Mucosa of descending colon (tissue), 3 donors: Measurements from ENCODE around the gene ZNF429. TPM values are rescaled to one million over a fixed set of nuclear protein-coding genes. Genes with fewer than 3 reads are reported as not detected.
"Not testable (repeated sequence)": the region's sequence is repeated elsewhere in the genome, so short reads cannot be mapped to it uniquely, and the experiment has no call there.

Experiments
- ATAC-seq: fragments of 200-7000 bp; cut with Tn5 transposase; one replicate; pipeline ENCODE4 v1.9.1; 2020; ENCODE audit warnings: mild to moderate bottlenecking, moderate library complexity
- DNase-seq, 3 donors: peaks; one replicate each; pipeline ENCODE4 v3.0.0-alpha.2; 2020
- H3K36me3 ChIP-seq: fragments of 200-600 bp; one replicate; pipeline ENCODE4 v1.8.0; 2021; ENCODE audit warnings: low read depth, mild to moderate bottlenecking
- H3K4me1 ChIP-seq: fragments of 200-600 bp; one replicate; pipeline ENCODE4 v1.8.0; 2021; ENCODE audit warnings: low read depth, mild to moderate bottlenecking
- H3K4me3 ChIP-seq: fragments of 200-600 bp; one replicate; pipeline ENCODE4 v1.8.0; 2021; ENCODE audit warnings: mild to moderate bottlenecking
- H3K9me3 ChIP-seq: fragments of 200-600 bp; one replicate; pipeline ENCODE4 v1.8.0; 2021; ENCODE audit warnings: mild to moderate bottlenecking
- CTCF ChIP-seq: fragments of 200-600 bp; IDR thresholded peaks from one replicate; pipeline ENCODE4 v1.8.0; 2022; ENCODE audit warnings: antibody characterized with exemption, mild to moderate bottlenecking
- intact Hi-C, 2 donors: fragments of 100-400 bp; cut with DNase I in 1 of 2; cut with micrococcal nuclease in 1 of 2; formaldehyde crosslinking; loops; one replicate each; pipeline versions ENCODE4 v1.11.0 to v1.11.1; 2022; cut with DNase I, micrococcal nuclease
- total RNA-seq, 3 donors: library from RNA; stranded (reverse); fragmentation: NEBNext Ultra II Directional in 2 of 3; extraction: Animal tissue kit (Norgen Biotek cat#: 25700) in 2 of 3; gene quantifications; one replicate each; pipeline versions ENCODE4 v1.2.1 to v1.2.4, GENCODE V29; 2021 to 2023
- donor health status: DM: no; HTN: no; CAD: no; lungs with moderate emphysema.
- donor health status: DM: no; HTN: no; CAD: no.
- donor health status: DM: no; HTN: yes; CAD: no.

Gene ZNF429
- total RNA-seq, 3 donors from 2014 or later: 16.5 to 18.7 (median 16.6) TPM

- intact Hi-C loops: no loop called here
These were observed 27.5 kb downstream of the ZNF429 start for GRCh38 chr19:21532904-21533303.

GRCh38 chr19:21536741-21537290 is 31.4 kb downstream of the ZNF429 start:
- H3K4me3 ChIP-seq, ATAC-seq, DNase-seq, intact Hi-C loops, H3K4me1 ChIP-seq: not testable (repeated sequence)
- peaks cover 89% of the 10 kb centered on the region for H3K9me3 ChIP-seq
- H3K36me3 ChIP-seq: peaks cover 13% of the 10 kb centered on the region

More at GRCh38 chr19:21532904-21533303, 27.5 kb downstream of the ZNF429 start:
- H3K4me1 ChIP-seq: peaks cover 2% of the 10 kb centered on the region
- ATAC-seq (no peak), DNase-seq (no peak)
- H3K4me3 ChIP-seq: no peak overlapping the region
- no peak for TF ChIP-seq CTCF
- H3K36me3 ChIP-seq: peaks cover 13% of the 10 kb centered on the region
- peaks cover 65% of the 10 kb centered on the region for H3K9me3 ChIP-seq

DNA sequence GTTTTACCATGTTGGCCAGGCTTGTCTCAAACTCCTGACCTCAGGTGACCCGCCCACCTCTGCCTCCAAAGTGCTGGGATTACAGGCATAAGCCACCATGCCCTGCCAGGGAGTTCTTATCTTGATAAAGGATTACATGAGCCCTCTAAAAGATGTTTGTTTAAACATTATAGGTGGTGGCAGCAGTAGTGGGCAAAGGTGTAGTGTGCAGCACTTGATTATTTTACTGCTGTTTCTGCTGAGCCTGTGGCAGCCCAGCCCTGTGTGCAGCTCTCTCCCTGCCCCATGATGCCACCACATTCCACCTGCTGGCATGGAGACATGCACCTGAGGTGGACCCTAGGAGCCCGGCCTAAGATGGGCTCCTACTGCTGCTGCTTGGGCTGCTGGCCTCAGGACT is 54.0 kb downstream of the ZNF429 start:
- no peak overlapping the region for H3K4me3 ChIP-seq
- no peaks in the 10 kb centered on the region for H3K4me1 ChIP-seq
- intact Hi-C loops: no loop called here
- peak in 2 of 3 donors; percentile 25 to 45 for DNase-seq
- ATAC-seq: peak; percentile 92
- H3K9me3 ChIP-seq: peaks cover 69% of the 10 kb centered on the region
- no peak for TF ChIP-seq CTCF
- no peaks in the 10 kb centered on the region for H3K36me3 ChIP-seq

DNA sequence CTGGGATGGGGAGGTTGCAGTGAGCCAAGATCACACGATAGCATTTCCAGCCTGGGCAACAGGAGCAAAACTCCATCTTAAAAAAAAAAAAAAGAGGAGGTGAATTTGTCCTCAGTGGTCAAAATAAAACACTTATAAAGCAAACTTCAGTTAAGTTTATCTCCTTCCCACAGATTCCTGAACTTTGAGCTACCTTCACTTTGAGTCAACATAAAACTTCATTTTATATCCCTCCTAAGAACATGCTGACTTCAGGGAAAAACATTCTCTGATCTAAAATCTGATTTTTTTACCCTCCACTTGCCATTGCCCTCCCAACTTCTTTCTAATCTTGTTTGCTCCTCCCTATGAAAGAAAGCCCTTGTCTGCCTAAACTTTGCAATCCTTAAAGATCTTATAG is 59.0 kb downstream of the ZNF429 start:
- intact Hi-C loops: no loop called here
- peaks cover 4% of the 10 kb centered on the region for H3K4me1 ChIP-seq
- no peak for TF ChIP-seq CTCF
- no peaks in the 10 kb centered on the region for H3K36me3 ChIP-seq
- no peak overlapping the region for H3K4me3 ChIP-seq
- H3K9me3 ChIP-seq: peaks cover 21% of the 10 kb centered on the region
- ATAC-seq: peak; percentile 20
- no peak for DNase-seq

GRCh38 chr19:21566073-21566472 is 60.7 kb downstream of the ZNF429 start:
- Histone ChIP-seq H3K4me1 (peaks cover 4% of the 10 kb centered on the region), H3K36me3 (no peaks in the 10 kb centered on the region), H3K9me3 (peaks cover 11% of the 10 kb centered on the region), H3K4me3 (no peak overlapping the region)
- no peak for TF ChIP-seq CTCF
- DNase-seq: no peak
- ATAC-seq: no peak
- intact Hi-C loops: no loop called here

GRCh38 chr19:21567806-21568205 is 62.4 kb downstream of the ZNF429 start:
- H3K36me3 ChIP-seq, DNase-seq, H3K4me1 ChIP-seq, intact Hi-C loops, H3K9me3 ChIP-seq, H3K4me3 ChIP-seq, ATAC-seq: not testable (repeated sequence)
